Esophagus squamous epithelium (tissue), 5 donors: ENCODE results near the gene OBSCN. TPM values are rescaled to one million over a fixed set of nuclear protein-coding genes. Genes with fewer than 3 reads are reported as not detected.

Source experiments
- DNase-seq: peaks from one replicate; lab custom pipeline; 2025; lab: John Stamatoyannopoulos, UW
- H3K27ac ChIP-seq, 4 donors: fragments of 200-600 bp; sonication (generic); one replicate each; pipeline ENCODE4 v1.5.1; 2016 to 2019; ENCODE audit warnings: mild to moderate bottlenecking in 1 of 4
- H3K27me3 ChIP-seq, 4 donors: fragments of 200-600 bp; sonication (generic); 1 replicate in 3 of 4; 2 replicates in 1 of 4; pipeline versions ENCODE4 v1.5.1 to v1.6.0; 2017 to 2021; ENCODE audit warnings: antibody characterized with exemption in 1 of 4
- H3K36me3 ChIP-seq, 3 donors: fragments of 200-600 bp; sonication (generic); one replicate each; pipeline ENCODE4 v1.5.1; 2016 to 2019
- H3K4me1 ChIP-seq, 3 donors: fragments of 200-600 bp; sonication (generic); one replicate each; pipeline ENCODE4 v1.5.1; 2017 to 2019
- H3K4me3 ChIP-seq, 4 donors: fragments of 200-600 bp; sonication (generic); 1 replicate in 3 of 4; 2 replicates in 1 of 4; pipeline ENCODE4 v1.5.1; 2016 to 2019; ENCODE audit warnings: mild to moderate bottlenecking in 2 of 4, moderate library complexity in 1 of 4
- H3K9me3 ChIP-seq, 3 donors: fragments of 200-600 bp; sonication (generic); one replicate each; pipeline ENCODE4 v1.5.1; 2016 to 2019
- CTCF ChIP-seq, 6 experiments: fragments of 450-650 bp in 4 of 6; fragments of 200-600 bp in 2 of 6; sonication (generic) in 2 of 6; IDR thresholded peaks; one replicate each; pipeline ENCODE4 v1.5.1; 2016 to 2019; ENCODE audit warnings: antibody characterized with exemption in 6 of 6, mild to moderate bottlenecking in 4 of 6, moderate library complexity in 4 of 6
- POLR2A ChIP-seq, 4 donors: fragments of 450-650 bp; IDR thresholded peaks; one replicate each; pipeline ENCODE4 v1.6.1; 2017; ENCODE audit warnings: antibody characterized with exemption in 4 of 4, mild to moderate bottlenecking in 4 of 4, moderate library complexity in 3 of 4
- WGBS, 2 donors: methylation state at CpG; one replicate each; pipeline ENCODE4 v1.1.5; 2018; 5-methylcytosine and 5-hydroxymethylcytosine counted together
- intact Hi-C: fragments of 100-400 bp; cut with DNase I; formaldehyde crosslinking; loops from one replicate; pipeline ENCODE4 v1.15.0; 2022
- total RNA-seq, 4 donors: library from RNA; depleted of rRNA; stranded (reverse); fragments of >200 nt; gene quantifications; one replicate each; pipeline ENCODE4 v1.1.0, GENCODE V29; 2016
- donor health status: DM: yes; HTN: yes; CAD: no.

OBSCN gene
- total RNA-seq: 10 to 100 TPM in 2 of 4 donors, 1 to 10 TPM in 2; 4.0 to 53.2 (median 13.8) TPM

GRCh38 chr1:228207851-228208821 is at the start of gene OBSCN:
Gene OBSCN, plus strand, starts transcription at chr1:228208044. Its CDS starts 3,740 bp downstream, at chr1:228211784.
- Histone ChIP-seq H3K27ac (no peak within 1 kb of the TSS), H3K27me3 (peaks cover 0 to 58% (median 0%) of the 10 kb centered on the region in 4 donors)
- 40% methylated on average over 1 of the region's 30 CpGs; no CpG with 5 or more reads in 1 of the 2 donors for WGBS, 2 donors

GRCh38 chr1:228158151-228159007 is 49.5 kb upstream of the OBSCN start:
- 44 to 68% methylated on average over 3 to 21 of the region's 98 CpGs for WGBS, 2 donors
- Histone ChIP-seq H3K27ac (no peak overlapping the region), H3K9me3 (no peaks in the 10 kb centered on the region), H3K4me3 (peak overlapping the region in 1 of 4 donors; percentile 35), H3K36me3 (no peaks in the 10 kb centered on the region), H3K27me3 (peaks cover 0 to 13% (median 1%) of the 10 kb centered on the region in 4 donors), H3K4me1 (peaks cover 21 to 81% (median 30%) of the 10 kb centered on the region in 3 donors)
- intact Hi-C loops: no loop called here
- DNase-seq: no peak
- TF ChIP-seq CTCF (IDR thresholded peaks at IDR 0.05) (no peak), POLR2A (IDR thresholded peaks at IDR 0.05) (no peak)

More at GRCh38 chr1:228207851-228208821, at the start of gene OBSCN:
- peaks cover 6 to 33% (median 6%) of the 10 kb centered on the region in 3 donors for H3K4me1 ChIP-seq
- no peak for TF ChIP-seq CTCF (IDR thresholded peaks at IDR 0.05)
- no peak for TF ChIP-seq POLR2A (IDR thresholded peaks at IDR 0.05)
- no peak for DNase-seq
- intact Hi-C loops: no loop called here
- H3K36me3 ChIP-seq: no peaks in the 10 kb centered on the region
- no peak within 1 kb of the TSS for H3K4me3 ChIP-seq
- no peaks in the 10 kb centered on the region for H3K9me3 ChIP-seq

GRCh38 chr1:228159008-228159665 is 48.7 kb upstream of the OBSCN start:
- Histone ChIP-seq H3K36me3 (no peaks in the 10 kb centered on the region), H3K4me3 (peak overlapping the region in 1 of 4 donors; percentile 21), H3K27ac (no peak overlapping the region), H3K4me1 (peaks cover 22 to 88% (median 37%) of the 10 kb centered on the region in 3 donors), H3K9me3 (no peaks in the 10 kb centered on the region), H3K27me3 (peaks cover 0 to 13% (median 1%) of the 10 kb centered on the region in 4 donors)
- intact Hi-C loops: no loop called here
- DNase-seq: no peak
- WGBS, 2 donors: 96% methylated on average over 5 of the region's 14 CpGs; no CpG with 5 or more reads in 1 of the 2 donors
- TF ChIP-seq POLR2A (IDR thresholded peaks at IDR 0.05) (no peak), CTCF (IDR thresholded peaks at IDR 0.05) (no peak)

- TF ChIP-seq POLR2A (IDR thresholded peaks at IDR 0.05): no peak
- TF ChIP-seq CTCF (IDR thresholded peaks at IDR 0.05): no peak
- WGBS, 2 donors: 42 to 89% methylated on average over 4 to 5 of the region's 15 CpGs
- Histone ChIP-seq H3K9me3 (no peaks in the 10 kb centered on the region), H3K27ac (peak overlapping the region in 2 of 4 donors; percentile 14 to 100), H3K4me1 (peaks cover 30 to 90% (median 41%) of the 10 kb centered on the region in 3 donors), H3K36me3 (no peaks in the 10 kb centered on the region), H3K27me3 (peaks cover 0 to 13% (median 1%) of the 10 kb centered on the region in 4 donors), H3K4me3 (no peak overlapping the region)
- DNase-seq: no peak
- intact Hi-C loops: loop anchor here (10.0 kb wide), 1 partner anchor 55 kb away; the partner anchor contains the start of genes C1orf35 and MRPL55
These were observed 47.6 kb upstream of the OBSCN start for GRCh38 chr1:228160201-228160761.
